ENCODE results near the gene SLC16A7.

DNA sequence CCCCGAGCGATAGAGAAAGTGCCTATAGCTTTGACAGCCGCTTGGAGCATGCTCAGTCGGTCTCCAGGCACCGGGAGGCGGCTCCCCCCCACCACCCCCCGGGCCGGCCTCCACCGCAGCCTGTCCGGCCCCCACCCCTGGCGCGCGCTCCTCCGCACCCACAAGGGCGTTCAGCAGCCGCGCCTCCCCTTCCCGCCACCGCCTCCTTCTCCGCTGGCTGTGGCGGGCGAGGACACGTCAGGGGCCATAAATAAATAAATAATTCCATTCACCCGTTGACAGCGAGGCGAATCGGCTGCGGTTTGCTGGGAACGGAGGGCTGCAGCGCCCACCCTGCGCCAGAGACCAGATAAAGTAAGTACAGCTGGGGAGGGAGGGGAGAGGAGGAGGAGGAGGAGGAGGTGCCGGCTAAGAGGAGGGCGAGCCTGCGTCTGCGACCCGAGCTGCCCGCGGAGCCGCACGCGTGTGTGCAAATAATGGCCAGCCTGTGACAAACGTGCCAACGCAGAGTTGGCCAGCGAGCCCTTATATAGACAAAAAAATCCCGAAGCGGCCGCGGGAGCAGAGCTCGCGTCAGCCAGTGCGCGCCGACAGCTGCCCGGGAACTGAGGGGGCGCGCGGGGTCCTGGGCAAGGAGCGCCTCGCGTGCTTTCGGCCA, at the start of gene SLC16A7:
- TF ChIP-seq, protein P1, sequence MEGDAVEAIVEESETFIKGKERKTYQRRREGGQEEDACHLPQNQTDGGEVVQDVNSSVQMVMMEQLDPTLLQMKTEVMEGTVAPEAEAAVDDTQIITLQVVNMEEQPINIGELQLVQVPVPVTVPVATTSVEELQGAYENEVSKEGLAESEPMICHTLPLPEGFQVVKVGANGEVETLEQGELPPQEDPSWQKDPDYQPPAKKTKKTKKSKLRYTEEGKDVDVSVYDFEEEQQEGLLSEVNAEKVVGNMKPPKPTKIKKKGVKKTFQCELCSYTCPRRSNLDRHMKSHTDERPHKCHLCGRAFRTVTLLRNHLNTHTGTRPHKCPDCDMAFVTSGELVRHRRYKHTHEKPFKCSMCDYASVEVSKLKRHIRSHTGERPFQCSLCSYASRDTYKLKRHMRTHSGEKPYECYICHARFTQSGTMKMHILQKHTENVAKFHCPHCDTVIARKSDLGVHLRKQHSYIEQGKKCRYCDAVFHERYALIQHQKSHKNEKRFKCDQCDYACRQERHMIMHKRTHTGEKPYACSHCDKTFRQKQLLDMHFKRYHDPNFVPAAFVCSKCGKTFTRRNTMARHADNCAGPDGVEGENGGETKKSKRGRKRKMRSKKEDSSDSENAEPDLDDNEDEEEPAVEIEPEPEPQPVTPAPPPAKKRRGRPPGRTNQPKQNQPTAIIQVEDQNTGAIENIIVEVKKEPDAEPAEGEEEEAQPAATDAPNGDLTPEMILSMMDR (conservative IDR thresholded peaks at IDR 0.05) = no peak
- no peak for TF ChIP-seq EZH2 (IDR thresholded peaks at IDR 0.05; ENCODE audit: low read depth)
